ENCODE data around the gene CENPO. TPM values are rescaled to one million over a fixed set of nuclear protein-coding genes. Genes with fewer than 3 reads are reported as not detected.

The CENPO gene
- total RNA-seq = 8.6 and 13.3 TPM in 2 replicates

GRCh38 chr2:24792874-24793760 is at the start of gene CENPO, which contains the start of gene PTRHD1:
TSS of gene CENPO (plus strand) at chr2:24793425. CDS start at chr2:24793920, 495 bp downstream.
TSS of gene PTRHD1 (minus strand) at chr2:24793391. CDS start at chr2:24793377, 14 bp downstream.

Other genes starting within 250 kb of the CENPO start
- 15.5 and 17.7 TPM in 2 replicates for gene PTRHD1, start within 50 bp of the CENPO start, total RNA-seq
- 54.8 and 56.3 TPM in 2 replicates for gene ADCY3, start 126.8 kb downstream of the CENPO start, total RNA-seq
- gene DNAJC27, start 178.5 kb downstream of the CENPO start, total RNA-seq = 3.9 and 7.0 TPM in 2 replicates
- 0.16 and 0.49 TPM in 2 replicates for gene EFR3B, start 248.7 kb downstream of the CENPO start, total RNA-seq

Measured in hair follicle dermal papilla cell (primary cell).